Nephron progenitor cell (in vitro differentiated cells): ENCODE results near the gene SMIM10L2A.
"Not testable (repeated sequence)": the region's sequence is repeated elsewhere in the genome, so short reads cannot be mapped to it uniquely, and the experiment has no call there.

Experiments used
- DNase-seq: peaks from one replicate; pipeline ENCODE4 v3.0.0; 2021
- H3K27ac Mint-ChIP-seq: 2 replicates; pipeline ENCODE4 v1.8.0; 2021; ENCODE audit warnings: mild to moderate bottlenecking, moderate library complexity, mixed read lengths
- H3K27me3 Mint-ChIP-seq: 2 replicates; pipeline ENCODE4 v1.8.0; 2021; ENCODE audit warnings: mild to moderate bottlenecking, low read depth, mixed read lengths; ENCODE audit not compliant: poor library complexity
- H3K36me3 Mint-ChIP-seq: 2 replicates; pipeline ENCODE4 v1.8.0; 2021; ENCODE audit warnings: low read depth, mixed read lengths
- H3K4me1 Mint-ChIP-seq: 2 replicates; pipeline ENCODE4 v1.8.0; 2021; ENCODE audit warnings: mixed read lengths
- H3K4me3 Mint-ChIP-seq: 2 replicates; pipeline ENCODE4 v1.8.0; 2021; ENCODE audit warnings: mild to moderate bottlenecking, moderate library complexity, mixed read lengths
- H3K9me3 Mint-ChIP-seq: 2 replicates; pipeline ENCODE4 v1.8.0; 2021; ENCODE audit warnings: mild to moderate bottlenecking, moderate library complexity, mixed read lengths
- TF ChIP-seq, protein P1 (sequence below): fragments of 200-600 bp; sonication (generic); IDR thresholded peaks from 2 replicates; pipeline ENCODE4 v1.5.0; 2021; ENCODE audit warnings: antibody characterized with exemption

Gene SMIM10L2A

DNA sequence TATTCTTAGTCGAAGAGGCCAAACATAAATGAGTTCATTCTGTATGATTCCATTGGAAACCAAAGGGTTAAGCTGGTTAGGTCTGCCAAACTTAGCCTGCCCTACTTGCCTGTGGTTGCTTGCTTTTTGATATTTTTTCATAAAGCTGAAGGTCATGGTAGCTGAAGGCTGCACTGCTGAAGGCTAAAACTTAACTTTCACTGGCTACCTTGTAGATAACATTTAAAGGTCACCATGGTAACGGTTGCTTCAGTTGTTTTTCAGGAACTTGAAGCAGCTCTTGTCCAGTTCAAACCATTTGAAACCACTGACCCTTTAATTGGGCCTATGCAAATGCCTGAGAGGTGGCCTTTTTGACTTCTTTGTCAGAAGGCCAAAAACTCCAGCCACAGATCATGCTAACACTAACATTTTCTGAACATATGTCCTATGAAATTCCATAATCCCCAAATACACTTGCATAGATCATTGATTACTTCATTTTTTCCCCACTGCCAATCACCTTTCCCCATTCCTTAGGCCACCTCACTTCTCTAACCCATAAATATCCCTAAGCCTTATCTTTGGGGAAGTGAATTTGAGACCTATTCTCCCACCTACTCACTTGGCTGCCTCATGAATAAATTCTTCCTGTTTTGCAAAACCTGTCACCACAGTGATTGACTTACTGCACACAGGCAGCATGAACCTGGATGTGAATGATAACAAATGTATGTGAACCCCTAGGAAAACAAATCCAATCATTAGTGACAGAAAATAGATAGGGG lies 10.7 kb upstream of the SMIM10L2A start:
- DNase-seq, result no peak
- Mint-ChIP-seq H3K27me3 (peaks cover 14% of the 10 kb centered on the region), H3K9me3 (peaks cover 67% of the 10 kb centered on the region), H3K36me3 (peaks cover 4% of the 10 kb centered on the region), H3K27ac (peak overlapping the region; percentile 73), H3K4me3 (no peak overlapping the region), H3K4me1 (peaks cover 19% of the 10 kb centered on the region)
- TF ChIP-seq, protein P1, sequence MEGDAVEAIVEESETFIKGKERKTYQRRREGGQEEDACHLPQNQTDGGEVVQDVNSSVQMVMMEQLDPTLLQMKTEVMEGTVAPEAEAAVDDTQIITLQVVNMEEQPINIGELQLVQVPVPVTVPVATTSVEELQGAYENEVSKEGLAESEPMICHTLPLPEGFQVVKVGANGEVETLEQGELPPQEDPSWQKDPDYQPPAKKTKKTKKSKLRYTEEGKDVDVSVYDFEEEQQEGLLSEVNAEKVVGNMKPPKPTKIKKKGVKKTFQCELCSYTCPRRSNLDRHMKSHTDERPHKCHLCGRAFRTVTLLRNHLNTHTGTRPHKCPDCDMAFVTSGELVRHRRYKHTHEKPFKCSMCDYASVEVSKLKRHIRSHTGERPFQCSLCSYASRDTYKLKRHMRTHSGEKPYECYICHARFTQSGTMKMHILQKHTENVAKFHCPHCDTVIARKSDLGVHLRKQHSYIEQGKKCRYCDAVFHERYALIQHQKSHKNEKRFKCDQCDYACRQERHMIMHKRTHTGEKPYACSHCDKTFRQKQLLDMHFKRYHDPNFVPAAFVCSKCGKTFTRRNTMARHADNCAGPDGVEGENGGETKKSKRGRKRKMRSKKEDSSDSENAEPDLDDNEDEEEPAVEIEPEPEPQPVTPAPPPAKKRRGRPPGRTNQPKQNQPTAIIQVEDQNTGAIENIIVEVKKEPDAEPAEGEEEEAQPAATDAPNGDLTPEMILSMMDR, result no peak

DNA sequence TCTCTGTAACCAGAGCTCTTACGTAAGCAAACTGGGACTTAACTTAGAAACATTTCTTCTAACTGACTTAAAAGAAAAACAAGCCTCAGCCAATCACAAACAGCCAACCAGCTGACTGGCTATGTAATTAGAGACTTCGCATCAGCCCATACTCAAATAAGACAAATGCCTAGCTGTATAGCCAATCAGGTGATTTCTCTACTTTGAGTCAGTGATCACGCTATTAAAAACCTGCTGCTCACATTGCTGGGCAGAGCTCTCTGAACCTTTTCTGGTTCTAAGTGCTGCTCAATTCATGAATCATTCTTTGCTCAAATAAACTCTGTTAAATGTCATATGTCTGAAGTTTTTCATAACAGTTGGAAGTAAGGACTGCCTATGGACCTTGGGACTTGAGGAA lies 9.9 kb upstream of the SMIM10L2A start:
- TF ChIP-seq, protein P1, result no peak
- Mint-ChIP-seq H3K9me3 (peaks cover 70% of the 10 kb centered on the region), H3K27ac (no peak overlapping the region), H3K4me3 (no peak overlapping the region), H3K4me1 (peaks cover 16% of the 10 kb centered on the region), H3K27me3 (peaks cover 11% of the 10 kb centered on the region), H3K36me3 (peaks cover 4% of the 10 kb centered on the region)
- no peak for DNase-seq

GRCh38 chrX:135416546-135416945 lies 5.2 kb upstream of the SMIM10L2A start:
- H3K27me3 Mint-ChIP-seq, result peaks cover 8% of the 10 kb centered on the region
- H3K4me3 Mint-ChIP-seq, result no peak overlapping the region
- peaks cover 2% of the 10 kb centered on the region for H3K4me1 Mint-ChIP-seq
- H3K9me3 Mint-ChIP-seq, result peaks cover 70% of the 10 kb centered on the region
- no peak overlapping the region for H3K27ac Mint-ChIP-seq
- H3K36me3 Mint-ChIP-seq, result peaks cover 4% of the 10 kb centered on the region
- DNase-seq, result no peak
- TF ChIP-seq, protein P1, result no peak

- peaks cover 12% of the 10 kb centered on the region for H3K4me1 Mint-ChIP-seq
- no peaks in the 10 kb centered on the region for H3K36me3 Mint-ChIP-seq
- no peak overlapping the region for H3K27ac Mint-ChIP-seq
- H3K4me3 Mint-ChIP-seq, result peak overlapping the region; percentile 31
- H3K9me3 Mint-ChIP-seq, result peaks cover 52% of the 10 kb centered on the region
- peaks cover 17% of the 10 kb centered on the region for H3K27me3 Mint-ChIP-seq
- TF ChIP-seq, protein P1, result no peak
- DNase-seq, result no peak
Measured at GRCh38 chrX:135420831-135421230, 913 bp upstream of the SMIM10L2A start.

DNA sequence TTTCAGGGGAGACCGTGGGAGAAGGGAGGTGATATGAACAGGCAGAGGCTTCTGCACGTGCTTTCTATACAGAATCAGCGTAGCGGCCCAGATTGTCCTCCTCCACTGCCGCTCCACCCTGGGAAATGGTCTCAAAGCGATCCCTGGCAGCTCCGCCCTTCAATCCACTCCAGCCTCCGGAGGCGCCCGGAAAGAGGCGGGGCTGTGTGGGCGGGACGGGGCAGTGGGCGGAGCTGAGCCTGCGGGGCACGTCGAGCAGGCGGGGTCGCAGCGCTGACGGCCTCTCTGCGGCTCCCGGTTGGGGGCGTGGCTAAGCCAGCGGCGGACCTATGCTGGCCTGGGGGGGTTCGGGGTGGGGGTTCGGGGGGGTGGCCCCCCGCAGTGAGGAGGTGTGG lies 210 bp upstream of the SMIM10L2A start:
- H3K27me3 Mint-ChIP-seq, result peaks cover 17% of the 10 kb centered on the region

GRCh38 chrX:135422810-135423168 lies 1.0 kb downstream of the SMIM10L2A start:
- H3K27ac Mint-ChIP-seq, DNase-seq, H3K36me3 Mint-ChIP-seq: not testable (repeated sequence)
- Mint-ChIP-seq H3K27me3 (peaks cover 14% of the 10 kb centered on the region), H3K9me3 (peaks cover 55% of the 10 kb centered on the region), H3K4me1 (peaks cover 16% of the 10 kb centered on the region), H3K4me3 (peak overlapping the region; percentile 79)

More for the DNA sequence above, 210 bp upstream of the SMIM10L2A start:
- peaks cover 47% of the 10 kb centered on the region for H3K9me3 Mint-ChIP-seq
- H3K4me1 Mint-ChIP-seq, result peaks cover 16% of the 10 kb centered on the region
- H3K36me3 Mint-ChIP-seq, result no peaks in the 10 kb centered on the region
- peak; percentile 89 for DNase-seq
- TF ChIP-seq, protein P1, result no peak
- H3K27ac Mint-ChIP-seq, result no peak overlapping the region
- H3K4me3 Mint-ChIP-seq, result peak overlapping the region; percentile 31

DNA sequence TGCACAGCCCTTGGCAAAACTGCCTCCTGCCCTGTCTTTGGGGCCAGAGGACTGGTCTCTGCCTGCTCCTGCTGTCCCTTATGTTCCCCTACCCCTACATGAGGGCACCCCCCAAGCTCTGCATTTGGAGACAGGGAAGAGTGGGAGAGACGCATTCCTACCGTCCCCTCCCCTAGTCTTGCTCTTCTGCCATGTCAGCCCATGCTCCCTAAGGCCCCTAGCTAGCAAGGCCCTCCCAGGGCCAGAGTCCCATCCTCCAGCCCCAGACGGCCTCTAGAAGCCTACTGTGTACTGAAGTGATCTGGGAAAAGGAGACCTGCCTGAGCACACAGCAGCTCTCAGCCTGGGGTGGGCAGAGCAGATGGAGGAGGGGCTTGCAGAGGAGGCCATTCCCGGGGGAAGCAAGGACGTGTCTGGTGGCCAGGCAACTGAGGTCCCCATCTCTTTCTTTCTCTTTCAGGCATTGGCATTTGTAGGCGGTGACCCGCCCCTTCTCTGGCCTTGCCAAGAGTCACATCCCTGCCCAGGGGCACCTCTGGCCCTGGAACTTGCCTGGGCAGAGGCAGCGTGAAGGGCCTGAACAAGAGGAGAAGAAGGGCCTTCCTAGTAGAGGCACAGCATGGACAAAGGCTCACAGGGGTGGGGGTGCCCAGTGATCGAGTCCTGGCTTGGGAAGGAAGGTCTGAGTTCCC lies 1.6 kb downstream of the SMIM10L2A start:
- not testable (repeated sequence) for H3K27ac Mint-ChIP-seq, DNase-seq, H3K36me3 Mint-ChIP-seq
- peaks cover 16% of the 10 kb centered on the region for H3K4me1 Mint-ChIP-seq
- H3K4me3 Mint-ChIP-seq, result peak overlapping the region; percentile 75
- peaks cover 14% of the 10 kb centered on the region for H3K27me3 Mint-ChIP-seq
- H3K9me3 Mint-ChIP-seq, result peaks cover 50% of the 10 kb centered on the region
